Sigmoid colon (tissue), 7 donors: ENCODE measurements around the gene SRP9. TPM values are rescaled to one million over a fixed set of nuclear protein-coding genes. Genes with fewer than 3 reads are reported as not detected.
"Not testable (repeated sequence)": the region's sequence is repeated elsewhere in the genome, so short reads cannot be mapped to it uniquely, and the experiment has no call there.

Experiments used
- DNase-seq: peaks from one replicate; pipeline ENCODE4 v3.0.0-alpha.2; 2019
- H3K27ac ChIP-seq, 4 donors: fragments of 200-600 bp; sonication (generic); one replicate each; pipeline ENCODE4 v1.5.1; 2016 to 2019; ENCODE audit warnings: mild to moderate bottlenecking in 1 of 4
- H3K27me3 ChIP-seq, 3 donors: fragments of 200-600 bp; sonication (generic); one replicate each; pipeline ENCODE4 v1.5.1; 2019; ENCODE audit warnings: mild to moderate bottlenecking in 1 of 3
- H3K36me3 ChIP-seq, 4 donors: fragments of 200-600 bp; sonication (generic); one replicate each; pipeline ENCODE4 v1.5.1; 2016 to 2019
- H3K4me1 ChIP-seq, 4 donors: fragments of 200-600 bp; sonication (generic); one replicate each; pipeline ENCODE4 v1.5.1; 2017 to 2019
- H3K4me3 ChIP-seq, 4 donors: fragments of 200-600 bp; sonication (generic); one replicate each; pipeline ENCODE4 v1.5.1; 2017 to 2019; ENCODE audit warnings: mild to moderate bottlenecking in 2 of 4, moderate library complexity in 1 of 4
- H3K9me3 ChIP-seq, 4 donors: fragments of 200-600 bp in 3 of 4; sonication (generic) in 3 of 4; one replicate each; pipeline versions ENCODE4 v1.5.1 to v1.6.1; 2013 to 2019
- EP300 ChIP-seq, 4 donors: sonication (generic); formaldehyde crosslinking; IDR thresholded peaks; one replicate each; pipeline ENCODE4 v1.6.1; 2017; ENCODE audit warnings: antibody characterized with exemption in 4 of 4
- POLR2A ChIP-seq, 2 donors: fragments of 450-650 bp; IDR thresholded peaks; one replicate each; pipeline ENCODE4 v1.6.1; 2016; ENCODE audit warnings: antibody characterized with exemption in 2 of 2, mild to moderate bottlenecking in 2 of 2, moderate library complexity in 2 of 2
- POLR2AphosphoS5 ChIP-seq, 4 donors: sonication (generic); formaldehyde crosslinking; IDR thresholded peaks; one replicate each; pipeline ENCODE4 v1.6.1; 2017; ENCODE audit warnings: antibody characterized with exemption in 4 of 4
- WGBS, 2 donors: extraction: QIAGEN DNeasy Blood & Tissue Kit; methylation state at CpG; one replicate each; pipeline ENCODE4 v1.1.7; 2013; 5-methylcytosine and 5-hydroxymethylcytosine counted together
- intact Hi-C: fragments of 100-400 bp; cut with DNase I; formaldehyde crosslinking; loops from one replicate; pipeline ENCODE4 v1.15.1; 2023
- polyA plus RNA-seq, 3 donors: library from polyadenylated mRNA; stranded (reverse); fragments of 200-250 nt; gene quantifications; one replicate each; pipeline ENCODE4 v1.2.3, GENCODE V29; 2013
- total RNA-seq, 4 donors: library from RNA; depleted of rRNA; stranded (reverse); fragments of >200 nt; gene quantifications; one replicate each; pipeline ENCODE4 v1.1.0, GENCODE V29; 2016
- TF ChIP-seq, protein P1 (sequence below), 4 experiments: fragments of 450-650 bp in 3 of 4; fragments of 200-600 bp in 1 of 4; IDR thresholded peaks; one replicate each; pipeline ENCODE4 v1.5.1; 2016 to 2019; ENCODE audit warnings: antibody characterized with exemption in 4 of 4, mild to moderate bottlenecking in 3 of 4, moderate library complexity in 2 of 4
- donor health status: healthy with polysubstance abuse.
- donor health status: Bipolar disorder and iron deficiency.
- donor health status: healthy.

SRP9 gene
- total and polyA plus RNA-seq, 7 donors: 148 to 513 (median 264) TPM

DNA sequence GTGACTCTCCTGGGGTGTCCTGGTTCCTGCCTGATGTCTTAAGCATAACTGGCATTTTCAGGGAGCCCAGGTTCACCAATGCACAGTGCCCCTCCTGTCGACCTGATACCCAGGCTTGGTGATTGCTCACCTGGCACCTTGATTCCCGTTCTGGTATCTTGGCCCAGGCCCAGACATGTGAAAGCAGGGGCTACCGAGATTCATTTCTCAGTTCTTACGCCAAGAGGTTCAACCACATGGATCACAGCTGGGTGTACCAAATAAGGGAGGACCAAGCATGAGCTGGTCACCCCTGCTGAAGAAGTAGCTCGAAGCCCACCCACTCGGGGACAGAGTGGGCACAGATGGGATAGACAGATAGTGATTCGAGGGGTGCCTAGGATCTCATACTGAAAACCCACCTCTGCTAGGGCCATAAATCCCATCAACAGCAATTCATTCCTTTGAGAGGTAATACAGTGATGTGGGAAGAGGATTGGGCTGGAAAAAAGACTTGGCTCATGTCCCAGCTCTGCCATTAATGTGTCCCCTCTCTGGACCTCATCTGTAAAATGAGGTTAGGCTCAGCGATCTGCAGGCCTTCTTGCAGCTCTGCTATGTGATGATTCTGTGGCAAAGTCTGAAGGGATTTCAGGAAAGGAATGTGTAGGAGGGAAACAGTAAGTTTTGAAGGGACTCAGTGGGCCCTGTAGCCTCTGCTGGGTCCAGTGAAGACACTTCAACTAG lies 35.0 kb downstream of the SRP9 start:
- no peak overlapping the region for H3K4me3 ChIP-seq
- 75 to 83% methylated on average over 8 of the region's 8 CpGs for WGBS, 2 donors
- H3K27ac ChIP-seq: peak overlapping the region; percentile 88 to 95 (median 88)
- H3K9me3 ChIP-seq: no peaks in the 10 kb centered on the region
- TF ChIP-seq POLR2AphosphoS5 (IDR thresholded peaks at IDR 0.05): no peak
- TF ChIP-seq, protein P1, sequence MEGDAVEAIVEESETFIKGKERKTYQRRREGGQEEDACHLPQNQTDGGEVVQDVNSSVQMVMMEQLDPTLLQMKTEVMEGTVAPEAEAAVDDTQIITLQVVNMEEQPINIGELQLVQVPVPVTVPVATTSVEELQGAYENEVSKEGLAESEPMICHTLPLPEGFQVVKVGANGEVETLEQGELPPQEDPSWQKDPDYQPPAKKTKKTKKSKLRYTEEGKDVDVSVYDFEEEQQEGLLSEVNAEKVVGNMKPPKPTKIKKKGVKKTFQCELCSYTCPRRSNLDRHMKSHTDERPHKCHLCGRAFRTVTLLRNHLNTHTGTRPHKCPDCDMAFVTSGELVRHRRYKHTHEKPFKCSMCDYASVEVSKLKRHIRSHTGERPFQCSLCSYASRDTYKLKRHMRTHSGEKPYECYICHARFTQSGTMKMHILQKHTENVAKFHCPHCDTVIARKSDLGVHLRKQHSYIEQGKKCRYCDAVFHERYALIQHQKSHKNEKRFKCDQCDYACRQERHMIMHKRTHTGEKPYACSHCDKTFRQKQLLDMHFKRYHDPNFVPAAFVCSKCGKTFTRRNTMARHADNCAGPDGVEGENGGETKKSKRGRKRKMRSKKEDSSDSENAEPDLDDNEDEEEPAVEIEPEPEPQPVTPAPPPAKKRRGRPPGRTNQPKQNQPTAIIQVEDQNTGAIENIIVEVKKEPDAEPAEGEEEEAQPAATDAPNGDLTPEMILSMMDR (IDR thresholded peaks at IDR 0.05): no peak
- no peak for TF ChIP-seq POLR2A (IDR thresholded peaks at IDR 0.05)
- TF ChIP-seq EP300 (IDR thresholded peaks at IDR 0.05): no peak
- no peaks in the 10 kb centered on the region for H3K27me3 ChIP-seq
- intact Hi-C loops: loop anchor here (5.0 kb wide), 1 partner anchor 70 kb away; the partner anchor contains the start of gene TMEM63A
- H3K36me3 ChIP-seq: no peaks in the 10 kb centered on the region
- peaks cover 0 to 73% (median 68%) of the 10 kb centered on the region in 4 donors for H3K4me1 ChIP-seq
- DNase-seq: no peak

DNA sequence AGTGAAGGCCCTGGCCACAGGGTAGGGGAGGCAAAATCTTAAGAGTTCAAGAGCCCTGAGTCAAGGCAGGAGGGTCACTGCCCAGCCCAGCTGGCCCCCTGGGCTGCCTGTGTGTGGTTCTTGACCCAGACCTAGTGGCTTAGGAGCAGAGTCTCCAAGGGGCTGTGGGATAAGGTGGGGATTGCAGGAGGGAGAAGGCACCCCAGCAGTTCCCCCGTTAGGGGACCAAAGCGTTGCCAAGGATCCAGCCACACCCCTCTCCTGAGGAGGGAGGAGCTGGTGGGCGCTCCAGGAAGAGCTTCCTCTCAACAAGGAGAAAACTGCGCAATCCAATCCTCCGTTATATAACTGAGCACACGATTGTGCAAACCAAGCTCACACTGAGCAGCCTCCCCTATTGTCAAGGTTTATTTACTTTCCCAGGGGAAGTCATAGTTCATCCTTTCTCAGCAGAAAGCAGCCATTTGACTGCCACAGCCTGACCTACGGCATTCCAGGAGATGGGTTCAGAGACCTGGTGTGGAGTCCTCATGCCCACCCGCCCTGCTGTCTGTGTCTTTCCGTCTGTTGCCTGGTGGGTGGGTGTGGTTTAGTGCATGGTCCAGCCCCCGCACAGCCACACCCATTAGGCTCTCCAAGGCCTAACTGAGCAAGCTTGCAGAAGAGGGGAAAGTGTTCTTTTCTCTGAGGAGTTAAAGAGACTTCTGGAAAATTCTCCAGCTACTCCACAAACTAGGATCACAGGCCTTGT lies 35.8 kb downstream of the SRP9 start:
- H3K27me3 ChIP-seq: no peaks in the 10 kb centered on the region
- WGBS, 2 donors: 8 to 56% methylated on average over 10 of the region's 10 CpGs
- peaks cover 0 to 80% (median 76%) of the 10 kb centered on the region in 4 donors for H3K4me1 ChIP-seq
- H3K4me3 ChIP-seq: no peak overlapping the region
- intact Hi-C loops: loop anchor here (5.0 kb wide), 1 partner anchor 69 kb away; the partner anchor contains the start of gene TMEM63A
- no peaks in the 10 kb centered on the region for H3K36me3 ChIP-seq
- DNase-seq: peak; percentile 89
- TF ChIP-seq POLR2A (IDR thresholded peaks at IDR 0.05): no peak
- TF ChIP-seq, protein P1 (IDR thresholded peaks at IDR 0.05): no peak
- no peak for TF ChIP-seq EP300 (IDR thresholded peaks at IDR 0.05)
- peak; percentile 50 to 67 (median 56) for TF ChIP-seq POLR2AphosphoS5 (IDR thresholded peaks at IDR 0.05)
- H3K9me3 ChIP-seq: no peaks in the 10 kb centered on the region
- H3K27ac ChIP-seq: peak overlapping the region; percentile 88 to 95 (median 88)

DNA sequence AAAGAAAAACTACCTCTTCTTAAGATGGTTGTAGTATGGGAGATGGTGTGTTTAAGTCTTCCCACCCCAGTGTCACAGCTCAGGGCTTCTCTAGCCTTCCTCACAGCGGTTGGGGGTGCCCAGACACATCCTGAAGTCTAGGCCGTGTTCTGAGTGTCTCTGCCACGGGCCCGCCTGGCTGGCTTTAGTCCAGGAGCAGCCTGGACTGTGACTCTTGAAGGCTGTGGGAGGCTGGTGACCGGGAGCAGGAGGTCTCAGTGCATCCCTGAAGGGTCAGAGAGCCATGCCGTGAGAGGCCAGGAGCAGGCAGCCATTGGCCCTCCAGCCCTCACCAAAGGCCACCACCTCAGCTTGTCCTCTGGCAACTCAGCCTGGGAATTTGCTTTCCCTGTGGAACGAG lies 36.8 kb downstream of the SRP9 start:
- Histone ChIP-seq H3K4me1 (peaks cover 0 to 86% (median 82%) of the 10 kb centered on the region in 4 donors), H3K4me3 (no peak overlapping the region)

DNA sequence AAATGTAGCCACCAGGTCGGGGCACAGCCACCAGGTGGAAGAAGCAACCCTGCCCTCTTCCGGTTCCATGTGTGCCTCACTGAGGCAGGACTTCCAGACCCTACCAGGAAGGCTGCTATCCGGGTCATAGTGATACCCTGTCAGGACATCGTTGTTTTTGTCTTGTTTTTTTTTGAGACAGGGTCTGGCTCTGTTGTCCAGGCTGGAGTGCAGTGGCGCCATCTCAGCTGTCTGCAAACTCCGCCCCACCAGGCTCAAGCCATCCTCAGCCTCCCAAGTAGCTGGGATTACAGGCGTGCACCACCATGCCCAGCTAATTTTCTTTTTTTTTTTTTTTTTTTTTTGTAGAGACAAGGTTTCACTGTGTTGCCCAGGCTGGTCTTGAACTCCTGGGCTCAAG lies 37.5 kb downstream of the SRP9 start:
- H3K9me3 ChIP-seq, DNase-seq, H3K27me3 ChIP-seq, H3K36me3 ChIP-seq, H3K4me3 ChIP-seq, intact Hi-C loops: not testable (repeated sequence)
- WGBS, 2 donors: 94 to 98% methylated on average over 7 of the region's 7 CpGs
- Histone ChIP-seq H3K4me1 (peaks cover 0 to 91% (median 87%) of the 10 kb centered on the region in 4 donors), H3K27ac (peak overlapping the region; percentile 88 to 95 (median 89))

More for the DNA sequence above, 36.8 kb downstream of the SRP9 start:
- peak overlapping the region; percentile 88 to 95 (median 88) for H3K27ac ChIP-seq
- no peaks in the 10 kb centered on the region for H3K36me3 ChIP-seq
- H3K9me3 ChIP-seq: no peaks in the 10 kb centered on the region
- WGBS, 2 donors: 73 to 81% methylated on average over 7 of the region's 7 CpGs
- DNase-seq: no peak
- intact Hi-C loops: loop anchor here (5.0 kb wide), 1 partner anchor 68 kb away; the partner anchor contains the start of gene TMEM63A
- no peaks in the 10 kb centered on the region for H3K27me3 ChIP-seq
- TF ChIP-seq, protein P1 (IDR thresholded peaks at IDR 0.05): no peak
- TF ChIP-seq POLR2AphosphoS5 (IDR thresholded peaks at IDR 0.05): no peak
- TF ChIP-seq POLR2A (IDR thresholded peaks at IDR 0.05): no peak
- no peak for TF ChIP-seq EP300 (IDR thresholded peaks at IDR 0.05)
